WTC11 (cell line): ENCODE results near the gene ZDHHC7. TPM values are rescaled to one million over a fixed set of nuclear protein-coding genes. Genes with fewer than 3 reads are reported as not detected.

ENCODE experiments used
- ATAC-seq: fragments of 200-7000 bp; cut with Tn5 transposase; 2 replicates; pipeline ENCODE4 v1.10.0; 2021; ENCODE audit warnings: mild to moderate bottlenecking, moderate library complexity
- CTCF ChIA-PET: fragments of 300-600 bp; sonication (Branson Sonifier 250); formaldehyde crosslinking; loops from one replicate; lab custom pipeline; 2021; ENCODE audit warnings: antibody characterized with exemption; lab: Charles Lee
- POLR2A ChIA-PET: fragments of 350-600 bp; sonication (Branson Sonifier 250); formaldehyde crosslinking; loops from one replicate; lab custom pipeline; 2021; ENCODE audit warnings: antibody characterized with exemption; lab: Charles Lee
- DNase-seq: peaks from one replicate; pipeline ENCODE4 v3.0.0; 2021; ENCODE audit warnings: low spot score
- H3K27ac Mint-ChIP-seq: 2 replicates; pipeline ENCODE4 v1.8.0; 2021; ENCODE audit warnings: mixed read lengths
- H3K27me3 Mint-ChIP-seq: 2 replicates; pipeline ENCODE4 v1.8.0; 2021; ENCODE audit warnings: low read depth, mild to moderate bottlenecking, moderate library complexity, mixed read lengths
- H3K36me3 Mint-ChIP-seq: 2 replicates; pipeline ENCODE4 v1.8.0; 2021; ENCODE audit warnings: mixed read lengths
- H3K4me1 Mint-ChIP-seq: 2 replicates; pipeline ENCODE4 v1.8.0; 2022; ENCODE audit warnings: mixed read lengths
- H3K4me3 Mint-ChIP-seq: 2 replicates; pipeline ENCODE4 v1.8.0; 2021; ENCODE audit warnings: mild to moderate bottlenecking, moderate library complexity, mixed read lengths
- H3K9me3 Mint-ChIP-seq: 2 replicates; pipeline ENCODE4 v1.8.0; 2021; ENCODE audit warnings: mixed read lengths
- EMX1 ChIP-seq: fragments of 250-450 bp; sonication (Bioruptor Pico); IDR thresholded peaks from 2 replicates; pipeline ENCODE4 v1.8.0; 2021; ENCODE audit warnings: mild to moderate bottlenecking
- FOXJ3 ChIP-seq: sonication (generic); formaldehyde crosslinking; IDR thresholded peaks from 2 replicates; pipeline ENCODE4 v1.9.0; 2021; ENCODE audit warnings: missing genetic modification reagents, mild to moderate bottlenecking, borderline replicate concordance
- FOXK1 ChIP-seq: sonication (generic); formaldehyde crosslinking; IDR thresholded peaks from 2 replicates; pipeline ENCODE4 v1.8.0; 2022; ENCODE audit warnings: mild to moderate bottlenecking, moderate library complexity, missing genetic modification reagents
- IRF2 ChIP-seq: sonication (generic); formaldehyde crosslinking; IDR thresholded peaks from 2 replicates; pipeline ENCODE4 v1.8.0; 2022; ENCODE audit warnings: low read depth, missing genetic modification reagents, borderline replicate concordance
- JUN ChIP-seq: sonication (generic); formaldehyde crosslinking; IDR thresholded peaks from 2 replicates; pipeline ENCODE4 v1.8.0; 2023; ENCODE audit warnings: mild to moderate bottlenecking, missing genetic modification reagents
- MYBL2 ChIP-seq: sonication (generic); formaldehyde crosslinking; IDR thresholded peaks from 2 replicates; pipeline ENCODE4 v1.8.1; 2023; ENCODE audit warnings: mild to moderate bottlenecking, moderate library complexity, missing genetic modification reagents
- NFATC4 ChIP-seq: fragments of 250-450 bp; sonication (Bioruptor Pico); IDR thresholded peaks from 2 replicates; pipeline ENCODE4 v1.9.0; 2021; ENCODE audit warnings: mild to moderate bottlenecking
- NFYB ChIP-seq: sonication (generic); formaldehyde crosslinking; conservative IDR thresholded peaks from 2 replicates; pipeline ENCODE4 v1.8.0; 2022; ENCODE audit warnings: low read depth, missing genetic modification reagents
- NR1H2 ChIP-seq: sonication (generic); formaldehyde crosslinking; IDR thresholded peaks from 2 replicates; pipeline ENCODE4 v1.9.0; 2021; ENCODE audit warnings: mild to moderate bottlenecking, moderate library complexity, missing genetic modification reagents
- PRRX2 ChIP-seq: fragments of 250-450 bp; sonication (Bioruptor Pico); IDR thresholded peaks from 2 replicates; pipeline ENCODE4 v1.8.0; 2021; ENCODE audit warnings: mild to moderate bottlenecking
- TEAD4 ChIP-seq: sonication (generic); formaldehyde crosslinking; IDR thresholded peaks from 2 replicates; pipeline ENCODE4 v1.8.0; 2022; ENCODE audit warnings: mild to moderate bottlenecking, missing genetic modification reagents
- USF2 ChIP-seq: sonication (generic); formaldehyde crosslinking; IDR thresholded peaks from 2 replicates; pipeline ENCODE4 v1.8.1; 2023; ENCODE audit warnings: mild to moderate bottlenecking, missing genetic modification reagents, moderate library complexity
- ZNF121 ChIP-seq: sonication (generic); formaldehyde crosslinking; IDR thresholded peaks from 2 replicates; pipeline ENCODE4 v1.8.0; 2023; ENCODE audit warnings: missing genetic modification reagents
- ZNF138 ChIP-seq: sonication (generic); formaldehyde crosslinking; conservative IDR thresholded peaks from 2 replicates; pipeline ENCODE4 v1.8.1; 2022; ENCODE audit warnings: mild to moderate bottlenecking, moderate library complexity, missing genetic modification reagents
- ZNF281 ChIP-seq: sonication (generic); formaldehyde crosslinking; IDR thresholded peaks from 2 replicates; pipeline ENCODE4 v1.8.0; 2023; ENCODE audit warnings: mild to moderate bottlenecking, missing genetic modification reagents
- ZNF317 ChIP-seq: sonication (generic); formaldehyde crosslinking; IDR thresholded peaks from 2 replicates; pipeline ENCODE4 v1.8.1; 2023; ENCODE audit warnings: low read depth, mild to moderate bottlenecking, moderate library complexity, missing genetic modification reagents, borderline replicate concordance
- total RNA-seq: library from RNA; stranded (reverse); gene quantifications from 3 replicates; pipeline ENCODE4 v1.2.3, GENCODE V29; 2021
- TF ChIP-seq, protein P1 (sequence below): fragments of 250-450 bp; sonication (Bioruptor Pico); IDR thresholded peaks from 2 replicates; pipeline ENCODE4 v1.8.0; 2021; ENCODE audit warnings: mild to moderate bottlenecking
- TF ChIP-seq, protein P2 (sequence below): sonication (generic); formaldehyde crosslinking; IDR thresholded peaks from 2 replicates; pipeline ENCODE4 v1.8.1; 2023; ENCODE audit warnings: mild to moderate bottlenecking, missing genetic modification reagents, moderate library complexity
- TF ChIP-seq, protein P3 (sequence below): fragments of 250-450 bp; sonication (Bioruptor Pico); IDR thresholded peaks from 2 replicates; pipeline ENCODE4 v1.9.0; 2021; ENCODE audit warnings: mild to moderate bottlenecking, borderline replicate concordance
- TF ChIP-seq, protein P4 (sequence below): fragments of 250-450 bp; sonication (Bioruptor Pico); IDR thresholded peaks from 2 replicates; pipeline ENCODE4 v1.9.0; 2021; ENCODE audit warnings: moderate library complexity, mild to moderate bottlenecking, inconsistent platforms, borderline replicate concordance
- TF ChIP-seq, protein P5 (sequence below): sonication (generic); formaldehyde crosslinking; IDR thresholded peaks from 2 replicates; pipeline ENCODE4 v1.8.0; 2022; ENCODE audit warnings: mild to moderate bottlenecking, missing genetic modification reagents

The ZDHHC7 gene
- total RNA-seq, 1 experiment from 2014 or later: 38.7 TPM

DNA sequence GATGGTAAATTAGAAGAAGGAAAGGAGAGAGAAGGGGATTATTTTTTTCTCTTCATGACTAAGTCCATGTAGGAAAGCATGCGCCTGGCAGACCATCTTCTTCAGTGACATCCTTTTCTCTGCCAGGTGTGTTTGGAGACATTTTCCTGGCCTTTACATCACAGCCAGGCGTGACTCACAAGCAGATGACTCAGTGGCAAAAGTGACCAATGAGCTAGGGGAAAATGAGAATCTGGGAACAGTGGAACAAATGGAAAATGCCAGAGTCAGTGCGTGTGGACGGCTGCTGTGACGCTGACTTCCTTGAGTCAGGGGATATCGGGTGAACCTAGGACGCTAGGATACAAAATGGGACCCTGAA lies 25.7 kb upstream of the ZDHHC7 start:
- Mint-ChIP-seq H3K36me3 (no peaks in the 10 kb centered on the region), H3K4me1 (peaks cover 6% of the 10 kb centered on the region), H3K4me3 (no peak overlapping the region), H3K9me3 (no peaks in the 10 kb centered on the region), H3K27ac (no peak overlapping the region), H3K27me3 (no peaks in the 10 kb centered on the region)
- POLR2A ChIA-PET: no interaction called here
- no peak for TF ChIP-seq IRF2
- TF ChIP-seq, protein P1, sequence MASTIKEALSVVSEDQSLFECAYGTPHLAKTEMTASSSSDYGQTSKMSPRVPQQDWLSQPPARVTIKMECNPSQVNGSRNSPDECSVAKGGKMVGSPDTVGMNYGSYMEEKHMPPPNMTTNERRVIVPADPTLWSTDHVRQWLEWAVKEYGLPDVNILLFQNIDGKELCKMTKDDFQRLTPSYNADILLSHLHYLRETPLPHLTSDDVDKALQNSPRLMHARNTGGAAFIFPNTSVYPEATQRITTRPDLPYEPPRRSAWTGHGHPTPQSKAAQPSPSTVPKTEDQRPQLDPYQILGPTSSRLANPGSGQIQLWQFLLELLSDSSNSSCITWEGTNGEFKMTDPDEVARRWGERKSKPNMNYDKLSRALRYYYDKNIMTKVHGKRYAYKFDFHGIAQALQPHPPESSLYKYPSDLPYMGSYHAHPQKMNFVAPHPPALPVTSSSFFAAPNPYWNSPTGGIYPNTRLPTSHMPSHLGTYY (CRISPR knock-in tag): no peak
- TF ChIP-seq NFATC4 (CRISPR knock-in tag): no peak
- no peak for TF ChIP-seq MYBL2 (CRISPR knock-in tag)
- TF ChIP-seq, protein P2, sequence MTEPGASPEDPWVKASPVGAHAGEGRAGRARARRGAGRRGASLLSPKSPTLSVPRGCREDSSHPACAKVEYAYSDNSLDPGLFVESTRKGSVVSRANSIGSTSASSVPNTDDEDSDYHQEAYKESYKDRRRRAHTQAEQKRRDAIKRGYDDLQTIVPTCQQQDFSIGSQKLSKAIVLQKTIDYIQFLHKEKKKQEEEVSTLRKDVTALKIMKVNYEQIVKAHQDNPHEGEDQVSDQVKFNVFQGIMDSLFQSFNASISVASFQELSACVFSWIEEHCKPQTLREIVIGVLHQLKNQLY (CRISPR knock-in tag): no peak
- TF ChIP-seq, protein P3, sequence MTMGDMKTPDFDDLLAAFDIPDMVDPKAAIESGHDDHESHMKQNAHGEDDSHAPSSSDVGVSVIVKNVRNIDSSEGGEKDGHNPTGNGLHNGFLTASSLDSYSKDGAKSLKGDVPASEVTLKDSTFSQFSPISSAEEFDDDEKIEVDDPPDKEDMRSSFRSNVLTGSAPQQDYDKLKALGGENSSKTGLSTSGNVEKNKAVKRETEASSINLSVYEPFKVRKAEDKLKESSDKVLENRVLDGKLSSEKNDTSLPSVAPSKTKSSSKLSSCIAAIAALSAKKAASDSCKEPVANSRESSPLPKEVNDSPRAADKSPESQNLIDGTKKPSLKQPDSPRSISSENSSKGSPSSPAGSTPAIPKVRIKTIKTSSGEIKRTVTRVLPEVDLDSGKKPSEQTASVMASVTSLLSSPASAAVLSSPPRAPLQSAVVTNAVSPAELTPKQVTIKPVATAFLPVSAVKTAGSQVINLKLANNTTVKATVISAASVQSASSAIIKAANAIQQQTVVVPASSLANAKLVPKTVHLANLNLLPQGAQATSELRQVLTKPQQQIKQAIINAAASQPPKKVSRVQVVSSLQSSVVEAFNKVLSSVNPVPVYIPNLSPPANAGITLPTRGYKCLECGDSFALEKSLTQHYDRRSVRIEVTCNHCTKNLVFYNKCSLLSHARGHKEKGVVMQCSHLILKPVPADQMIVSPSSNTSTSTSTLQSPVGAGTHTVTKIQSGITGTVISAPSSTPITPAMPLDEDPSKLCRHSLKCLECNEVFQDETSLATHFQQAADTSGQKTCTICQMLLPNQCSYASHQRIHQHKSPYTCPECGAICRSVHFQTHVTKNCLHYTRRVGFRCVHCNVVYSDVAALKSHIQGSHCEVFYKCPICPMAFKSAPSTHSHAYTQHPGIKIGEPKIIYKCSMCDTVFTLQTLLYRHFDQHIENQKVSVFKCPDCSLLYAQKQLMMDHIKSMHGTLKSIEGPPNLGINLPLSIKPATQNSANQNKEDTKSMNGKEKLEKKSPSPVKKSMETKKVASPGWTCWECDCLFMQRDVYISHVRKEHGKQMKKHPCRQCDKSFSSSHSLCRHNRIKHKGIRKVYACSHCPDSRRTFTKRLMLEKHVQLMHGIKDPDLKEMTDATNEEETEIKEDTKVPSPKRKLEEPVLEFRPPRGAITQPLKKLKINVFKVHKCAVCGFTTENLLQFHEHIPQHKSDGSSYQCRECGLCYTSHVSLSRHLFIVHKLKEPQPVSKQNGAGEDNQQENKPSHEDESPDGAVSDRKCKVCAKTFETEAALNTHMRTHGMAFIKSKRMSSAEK (CRISPR knock-in tag): no peak
- TF ChIP-seq NFYB (CRISPR knock-in tag): no peak
- TF ChIP-seq, protein P4, sequence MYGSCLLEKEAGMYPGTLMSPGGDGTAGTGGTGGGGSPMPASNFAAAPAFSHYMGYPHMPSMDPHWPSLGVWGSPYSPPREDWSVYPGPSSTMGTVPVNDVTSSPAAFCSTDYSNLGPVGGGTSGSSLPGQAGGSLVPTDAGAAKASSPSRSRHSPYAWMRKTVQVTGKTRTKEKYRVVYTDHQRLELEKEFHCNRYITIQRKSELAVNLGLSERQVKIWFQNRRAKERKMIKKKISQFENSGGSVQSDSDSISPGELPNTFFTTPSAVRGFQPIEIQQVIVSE (CRISPR knock-in tag): no peak
- CTCF ChIA-PET: interaction anchor here (2.3 kb wide), 1 partner anchor 9 kb away, joined by 5 read pairs; the partner anchor contains the start of gene KIAA0513
- ATAC-seq: no peak
- no peak for DNase-seq

DNA sequence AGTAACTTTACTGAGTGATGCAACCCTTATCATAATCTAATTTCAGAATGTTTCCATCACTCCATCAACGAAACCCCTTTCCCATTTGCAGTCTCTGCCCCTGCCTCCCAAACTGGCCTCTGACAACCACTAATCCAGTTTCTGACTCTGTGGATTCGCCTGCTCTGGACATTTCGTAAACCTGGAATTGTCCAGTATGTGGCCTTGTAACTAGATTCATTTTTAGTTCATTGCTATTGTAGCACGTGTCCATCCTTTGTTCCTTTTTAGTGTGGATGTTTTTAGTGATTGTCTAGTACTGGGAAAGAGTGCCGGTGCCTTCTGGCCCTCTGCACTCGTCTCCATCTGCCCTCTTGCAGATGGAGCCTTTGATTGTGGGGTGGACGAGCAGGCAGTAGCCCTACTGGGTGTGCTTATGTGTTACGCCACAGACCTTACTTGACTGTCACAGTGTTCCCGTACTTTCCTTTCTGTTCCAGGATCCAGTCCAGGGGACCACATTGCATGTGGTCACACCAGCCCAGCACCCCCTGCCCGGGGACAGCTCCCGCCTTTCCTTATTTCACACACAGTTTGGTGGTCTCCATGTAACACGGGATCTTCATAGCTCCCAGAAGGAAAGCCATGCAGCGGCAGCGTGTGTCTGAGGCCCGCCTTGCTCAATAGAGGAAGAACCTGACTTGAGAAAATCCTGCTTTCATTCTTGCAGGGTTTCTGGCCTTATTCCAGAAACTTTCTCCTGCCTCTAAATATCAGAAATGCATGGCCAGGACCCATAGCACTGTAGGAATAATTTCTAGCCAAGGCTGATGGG lies 25.1 kb upstream of the ZDHHC7 start:
- Mint-ChIP-seq H3K4me3 (no peak overlapping the region), H3K9me3 (no peaks in the 10 kb centered on the region), H3K4me1 (peaks cover 6% of the 10 kb centered on the region), H3K27ac (no peak overlapping the region), H3K36me3 (no peaks in the 10 kb centered on the region), H3K27me3 (no peaks in the 10 kb centered on the region)
- DNase-seq (no peak), ATAC-seq (no peak)
- ChIA-PET POLR2A (no interaction called here), CTCF (interaction anchor here (0.6 to 2.3 kb wide), 3 partner anchors 8 to 156 kb away, joined by 3 to 5 read pairs (median 4); partner anchors contain the start of gene KIAA0513)
- no peak for TF ChIP-seq EMX1 (CRISPR knock-in tag)
- TF ChIP-seq ZNF121 (CRISPR knock-in tag): no peak
- TF ChIP-seq ZNF281 (CRISPR knock-in tag): no peak
- no peak for TF ChIP-seq FOXJ3 (CRISPR knock-in tag)
- no peak for TF ChIP-seq PRRX2
- TF ChIP-seq USF2: no peak
- TF ChIP-seq IRF2: no peak
- no peak for TF ChIP-seq ZNF317 (CRISPR knock-in tag)
- no peak for TF ChIP-seq NR1H2
- TF ChIP-seq FOXK1 (CRISPR knock-in tag): no peak
- no peak for TF ChIP-seq JUN
- TF ChIP-seq ZNF138 (CRISPR knock-in tag): no peak
- TF ChIP-seq, protein P5, sequence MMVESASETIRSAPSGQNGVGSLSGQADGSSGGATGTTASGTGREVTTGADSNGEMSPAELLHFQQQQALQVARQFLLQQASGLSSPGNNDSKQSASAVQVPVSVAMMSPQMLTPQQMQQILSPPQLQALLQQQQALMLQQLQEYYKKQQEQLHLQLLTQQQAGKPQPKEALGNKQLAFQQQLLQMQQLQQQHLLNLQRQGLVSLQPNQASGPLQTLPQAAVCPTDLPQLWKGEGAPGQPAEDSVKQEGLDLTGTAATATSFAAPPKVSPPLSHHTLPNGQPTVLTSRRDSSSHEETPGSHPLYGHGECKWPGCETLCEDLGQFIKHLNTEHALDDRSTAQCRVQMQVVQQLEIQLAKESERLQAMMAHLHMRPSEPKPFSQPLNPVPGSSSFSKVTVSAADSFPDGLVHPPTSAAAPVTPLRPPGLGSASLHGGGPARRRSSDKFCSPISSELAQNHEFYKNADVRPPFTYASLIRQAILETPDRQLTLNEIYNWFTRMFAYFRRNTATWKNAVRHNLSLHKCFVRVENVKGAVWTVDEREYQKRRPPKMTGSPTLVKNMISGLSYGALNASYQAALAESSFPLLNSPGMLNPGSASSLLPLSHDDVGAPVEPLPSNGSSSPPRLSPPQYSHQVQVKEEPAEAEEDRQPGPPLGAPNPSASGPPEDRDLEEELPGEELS (CRISPR knock-in tag): no peak
- no peak for TF ChIP-seq TEAD4 (CRISPR knock-in tag)
